Naive thymus-derived CD4-positive, alpha-beta T cell (primary cell): Measurements from ENCODE around the gene VSIG8. TPM values are rescaled to one million over a fixed set of nuclear protein-coding genes. Genes with fewer than 3 reads are reported as not detected.
"Not testable (repeated sequence)": the region's sequence is repeated elsewhere in the genome, so short reads cannot be mapped to it uniquely, and the experiment has no call there.

Experiments
- ATAC-seq: fragments of 150-1000 bp; cut with Tn5 transposase; 2 replicates; pipeline ENCODE4 v1.10.0; 2021; ENCODE audit warnings: mild to moderate bottlenecking, moderate library complexity
- CTCF ChIA-PET: fragments of 350-600 bp; sonication (Branson Sonifier 250); formaldehyde crosslinking; loops from one replicate; lab custom pipeline; 2021; ENCODE audit warnings: antibody characterized with exemption; lab: Charles Lee
- POLR2A ChIA-PET: fragments of 350-600 bp; sonication (Branson Sonifier 250); formaldehyde crosslinking; loops from one replicate; lab custom pipeline; 2021; ENCODE audit warnings: antibody characterized with exemption, inconsistent platforms; lab: Charles Lee
- DNase-seq, 9 donors: peaks; one replicate each; pipeline versions ENCODE4 v3.0.0 to v3.0.0-alpha.2; 2020 to 2022; ENCODE audit warnings: mixed read lengths in 1 of 9
- H3K27ac ChIP-seq: one replicate; pipeline ENCODE4 v1.7.0; 2013; ENCODE audit warnings: mild to moderate bottlenecking, low read depth, low read length, moderate library complexity
- H3K27me3 ChIP-seq, 2 donors: one replicate each; pipeline ENCODE4 v1.7.0; 2013; ENCODE audit warnings: low read length in 2 of 2, mild to moderate bottlenecking in 2 of 2, moderate library complexity in 2 of 2; ENCODE audit not compliant: control insufficient read depth in 2 of 2, insufficient read depth in 2 of 2
- H3K36me3 ChIP-seq, 3 experiments: 1 replicate in 2 of 3; 2 replicates in 1 of 3; pipeline ENCODE4 v1.7.0; 2013; ENCODE audit warnings: low read length in 3 of 3, mild to moderate bottlenecking in 3 of 3, moderate library complexity in 1 of 3; ENCODE audit not compliant: insufficient read depth in 3 of 3, control insufficient read depth in 2 of 3
- H3K4me1 ChIP-seq, 2 donors: one replicate each; pipeline ENCODE4 v1.7.0; 2013; ENCODE audit warnings: low read length in 2 of 2, mild to moderate bottlenecking in 2 of 2, moderate library complexity in 1 of 2; ENCODE audit not compliant: control insufficient read depth in 2 of 2, insufficient read depth in 2 of 2
- H3K4me3 ChIP-seq: 2 replicates; pipeline ENCODE4 v1.7.0; 2013; ENCODE audit warnings: mild to moderate bottlenecking, low read length
- H3K9me3 ChIP-seq, 3 experiments: 1 replicate in 2 of 3; 2 replicates in 1 of 3; pipeline ENCODE4 v1.7.0; 2013; ENCODE audit warnings: low read length in 3 of 3; ENCODE audit not compliant: control insufficient read depth in 2 of 3
- H3K27ac Mint-ChIP-seq, 9 donors: one replicate each; pipeline ENCODE4 v1.8.0; 2020 to 2022; ENCODE audit warnings: mixed read lengths in 9 of 9, mild to moderate bottlenecking in 8 of 9, moderate library complexity in 5 of 9, inconsistent platforms in 2 of 9
- H3K27me3 Mint-ChIP-seq, 5 donors: one replicate each; pipeline ENCODE4 v1.8.0; 2021 to 2022; ENCODE audit warnings: mixed read lengths in 5 of 5, mild to moderate bottlenecking in 1 of 5
- H3K36me3 Mint-ChIP-seq, 5 donors: one replicate each; pipeline ENCODE4 v1.8.0; 2020 to 2022; ENCODE audit warnings: mixed read lengths in 5 of 5, mild to moderate bottlenecking in 3 of 5, inconsistent platforms in 1 of 5
- H3K4me1 Mint-ChIP-seq, 7 donors: one replicate each; pipeline ENCODE4 v1.8.0; 2020 to 2022; ENCODE audit warnings: mixed read lengths in 7 of 7, mild to moderate bottlenecking in 3 of 7, inconsistent platforms in 1 of 7
- H3K4me3 Mint-ChIP-seq, 10 donors: one replicate each; pipeline ENCODE4 v1.8.0; 2020 to 2022; ENCODE audit warnings: mild to moderate bottlenecking in 10 of 10, mixed read lengths in 10 of 10, moderate library complexity in 6 of 10, inconsistent platforms in 2 of 10
- H3K9me3 Mint-ChIP-seq, 11 donors: one replicate each; pipeline ENCODE4 v1.8.0; 2020 to 2022; ENCODE audit warnings: mixed read lengths in 11 of 11, mild to moderate bottlenecking in 4 of 11, inconsistent platforms in 1 of 11, moderate library complexity in 1 of 11
- intact Hi-C, 2 donors: fragments of 100-400 bp; cut with micrococcal nuclease; formaldehyde crosslinking; loops; one replicate each; pipeline ENCODE4 v1.15.1; 2023
- polyA plus RNA-seq, 2 donors: library from polyadenylated mRNA; unstranded; fragments of 300-500 nt; fragmentation: Illumina TruSeq; gene quantifications; one replicate each; pipeline ENCODE4 v1.2.3, GENCODE V29; 2021
- total RNA-seq, 6 experiments: library from RNA in 5 of 6; stranded (reverse) in 5 of 6; gene quantifications; 1 replicate in 5 of 6; 2 replicates in 1 of 6; pipeline ENCODE4 v1.2.3 and lab custom pipeline; 2021 to 2026

VSIG8 gene
- total RNA-seq, result not detected
- polyA plus RNA-seq, result not detected
- not detected for total RNA-seq (lab: John Stamatoyannopoulos, UW)

GRCh38 chr1:159862557-159862956 is at the start of gene VSIG8:
Gene VSIG8, minus strand, starts transcription at chr1:159862657. Its CDS starts 136 bp downstream, at chr1:159862521.
- ChIA-PET POLR2A (no interaction called here), CTCF (no interaction called here)
- Histone ChIP-seq H3K4me1 (peaks cover 0 to 7% of the 10 kb centered on the region in 2 donors), H3K4me3 (no peak within 1 kb of the TSS), H3K9me3 (no peaks in the 10 kb centered on the region), H3K27ac (no peak within 1 kb of the TSS), H3K27me3 (no peaks in the 10 kb centered on the region), H3K36me3 (no peaks in the 10 kb centered on the region)
- Mint-ChIP-seq H3K27me3 (peaks cover 0 to 8% (median 0%) of the 10 kb centered on the region in 5 donors), H3K4me3 (no peak within 1 kb of the TSS), H3K27ac (no peak within 1 kb of the TSS), H3K4me1 (peaks cover 13 to 20% (median 18%) of the 10 kb centered on the region in 7 donors), H3K9me3 (peaks cover 0 to 2% (median 0%) of the 10 kb centered on the region in 11 donors), H3K36me3 (peaks cover 0 to 3% (median 0%) of the 10 kb centered on the region in 5 donors)
- DNase-seq, result no peak
- no peak for ATAC-seq
- intact Hi-C loops, result no loop called here

GRCh38 chr1:159911326-159912070 is 49.0 kb upstream of the VSIG8 start:
- ChIA-PET POLR2A (interaction anchor here (0.6 kb wide), 1 partner anchor 8 kb away, joined by 3 read pairs; no protein-coding TSS in a partner anchor), CTCF (interaction anchor here (0.8 kb wide), 1 partner anchor 21 kb away, joined by 4 read pairs; no protein-coding TSS in a partner anchor)
- H3K4me1 ChIP-seq, result peaks cover 33 to 42% of the 10 kb centered on the region in 2 donors
- H3K27me3 ChIP-seq, result no peaks in the 10 kb centered on the region
- H3K27ac Mint-ChIP-seq, result peak overlapping the region; percentile 90 to 99 (median 94)
- H3K9me3 ChIP-seq, result no peaks in the 10 kb centered on the region
- peaks cover 0 to 1% (median 0%) of the 10 kb centered on the region in 11 donors for H3K9me3 Mint-ChIP-seq
- peak overlapping the region; percentile 77 for H3K27ac ChIP-seq
- intact Hi-C loops, result no loop called here
- no peaks in the 10 kb centered on the region for H3K27me3 Mint-ChIP-seq
- peaks cover 48 to 85% (median 59%) of the 10 kb centered on the region in 7 donors for H3K4me1 Mint-ChIP-seq
- H3K4me3 ChIP-seq, result peak overlapping the region; percentile 22
- H3K4me3 Mint-ChIP-seq, result peak overlapping the region; percentile 9 to 84 (median 67)
- peaks cover 0 to 7% (median 0%) of the 10 kb centered on the region in 3 experiments for H3K36me3 ChIP-seq
- no peak for ATAC-seq
- peaks cover 0 to 15% (median 0%) of the 10 kb centered on the region in 5 donors for H3K36me3 Mint-ChIP-seq
- peak in 1 of 9 donors; percentile 14 for DNase-seq

GRCh38 chr1:159908031-159908940 is 45.8 kb upstream of the VSIG8 start:
- Histone ChIP-seq H3K27me3 (no peaks in the 10 kb centered on the region), H3K4me1 (peaks cover 33 to 41% of the 10 kb centered on the region in 2 donors), H3K4me3 (no peak overlapping the region), H3K36me3 (no peaks in the 10 kb centered on the region), H3K9me3 (no peaks in the 10 kb centered on the region), H3K27ac (no peak overlapping the region)
- no peak for ATAC-seq
- H3K27me3 Mint-ChIP-seq, result peaks cover 0 to 7% (median 0%) of the 10 kb centered on the region in 5 donors
- peak overlapping the region; percentile 23 to 96 (median 80) for H3K27ac Mint-ChIP-seq
- peaks cover 0 to 3% (median 0%) of the 10 kb centered on the region in 11 donors for H3K9me3 Mint-ChIP-seq
- ChIA-PET POLR2A (interaction anchor here (1.2 kb wide), 1 partner anchor 17 kb away, joined by 5 read pairs; the partner anchor contains the start of gene TAGLN2), CTCF (interaction anchor here (0.7 to 1.6 kb wide), 3 partner anchors 14 to 15 kb away, joined by 3 to 5 read pairs (median 4); no protein-coding TSS in a partner anchor)
- no peak for DNase-seq
- no peak overlapping the region for H3K4me3 Mint-ChIP-seq
- H3K4me1 Mint-ChIP-seq, result peaks cover 29 to 58% (median 48%) of the 10 kb centered on the region in 7 donors
- intact Hi-C loops, result no loop called here
- peaks cover 0 to 10% (median 0%) of the 10 kb centered on the region in 5 donors for H3K36me3 Mint-ChIP-seq

- peaks cover 0 to 3% (median 0%) of the 10 kb centered on the region in 11 donors for H3K9me3 Mint-ChIP-seq
- no peak for DNase-seq
- Histone ChIP-seq H3K27ac (no peak overlapping the region), H3K9me3 (no peaks in the 10 kb centered on the region), H3K27me3 (no peaks in the 10 kb centered on the region), H3K4me1 (peaks cover 23 to 28% of the 10 kb centered on the region in 2 donors), H3K4me3 (no peak overlapping the region), H3K36me3 (no peaks in the 10 kb centered on the region)
- no peak for ATAC-seq
- H3K27me3 Mint-ChIP-seq, result peaks cover 0 to 8% (median 0%) of the 10 kb centered on the region in 5 donors
- ChIA-PET CTCF (interaction anchor here (1.3 to 1.6 kb wide), 3 partner anchors 15 to 108 kb away, joined by 3 to 5 read pairs (median 4); no protein-coding TSS in a partner anchor), POLR2A (no interaction called here)
- intact Hi-C loops, result no loop called here
- H3K4me1 Mint-ChIP-seq, result peaks cover 23 to 45% (median 34%) of the 10 kb centered on the region in 7 donors
- H3K36me3 Mint-ChIP-seq, result peaks cover 0 to 8% (median 0%) of the 10 kb centered on the region in 5 donors
- H3K27ac Mint-ChIP-seq, result peak overlapping the region in 5 of 9 donors; percentile 7 to 90 (median 32)
- H3K4me3 Mint-ChIP-seq, result no peak overlapping the region
These were observed 44.5 kb upstream of the VSIG8 start for GRCh38 chr1:159906960-159907359.

GRCh38 chr1:159904036-159904435 is 41.6 kb upstream of the VSIG8 start:
- peaks cover 0 to 16% (median 11%) of the 10 kb centered on the region in 7 donors for H3K4me1 Mint-ChIP-seq
- CTCF ChIA-PET, result interaction anchor here (0.6 kb wide), 1 partner anchor 103 kb away, joined by 5 read pairs; no protein-coding TSS in a partner anchor
- intact Hi-C loops, H3K27ac Mint-ChIP-seq, H3K4me1 ChIP-seq, H3K27ac ChIP-seq, H3K36me3 Mint-ChIP-seq, H3K4me3 Mint-ChIP-seq, ATAC-seq, H3K4me3 ChIP-seq, DNase-seq, H3K27me3 ChIP-seq, H3K27me3 Mint-ChIP-seq, H3K9me3 Mint-ChIP-seq, H3K9me3 ChIP-seq, H3K36me3 ChIP-seq, POLR2A ChIA-PET: not testable (repeated sequence)

GRCh38 chr1:159902541-159902940 is 40.1 kb upstream of the VSIG8 start:
- H3K27me3 ChIP-seq, result no peaks in the 10 kb centered on the region
- Mint-ChIP-seq H3K4me1 (peaks cover 0 to 9% (median 8%) of the 10 kb centered on the region in 7 donors), H3K27ac (no peak overlapping the region), H3K27me3 (peaks cover 0 to 8% (median 0%) of the 10 kb centered on the region in 5 donors), H3K36me3 (peaks cover 0 to 7% (median 0%) of the 10 kb centered on the region in 5 donors), H3K9me3 (peaks cover 0 to 3% (median 0%) of the 10 kb centered on the region in 11 donors), H3K4me3 (no peak overlapping the region)
- H3K36me3 ChIP-seq, result no peaks in the 10 kb centered on the region
- CTCF ChIA-PET, result no interaction called here
- H3K4me1 ChIP-seq, result no peaks in the 10 kb centered on the region
- H3K27ac ChIP-seq, result no peak overlapping the region
- DNase-seq, result no peak
- no peaks in the 10 kb centered on the region for H3K9me3 ChIP-seq
- POLR2A ChIA-PET, result no interaction called here
- intact Hi-C loops, result no loop called here
- no peak overlapping the region for H3K4me3 ChIP-seq
- no peak for ATAC-seq
